ENCODE data around the gene ZFP90.

ZFP90 gene

GRCh38 chr16:68612996-68613395, 73.9 kb downstream of the ZFP90 start:
- H2AFZ ChIP-seq (ENCODE audit: low read depth, low read length, severe bottlenecking) = no peak overlapping the region

DNA sequence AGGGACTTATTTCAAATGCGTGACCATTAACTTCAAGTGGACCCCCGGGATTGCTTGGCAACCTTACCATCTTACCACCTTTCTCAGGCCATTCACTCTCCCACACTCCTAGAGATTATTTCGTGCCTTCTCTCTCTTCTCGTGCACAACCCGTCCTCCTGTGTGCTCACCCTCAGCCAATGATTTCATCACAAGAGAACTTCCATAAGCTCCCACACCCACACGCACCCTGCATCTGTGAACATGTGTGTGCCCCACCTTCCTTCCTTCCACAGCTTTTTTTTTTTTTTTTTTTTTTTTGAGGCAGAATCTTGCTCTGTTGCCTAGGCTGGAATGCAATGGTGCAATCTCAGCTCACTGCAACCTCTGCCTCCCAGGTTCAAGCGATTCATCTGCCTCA, 78.6 kb downstream of the ZFP90 start:
- no peak for TF ChIP-seq EZH2phosphoT487 (conservative IDR thresholded peaks at IDR 0.05; ENCODE audit: low read length)
- TF ChIP-seq, protein P1, sequence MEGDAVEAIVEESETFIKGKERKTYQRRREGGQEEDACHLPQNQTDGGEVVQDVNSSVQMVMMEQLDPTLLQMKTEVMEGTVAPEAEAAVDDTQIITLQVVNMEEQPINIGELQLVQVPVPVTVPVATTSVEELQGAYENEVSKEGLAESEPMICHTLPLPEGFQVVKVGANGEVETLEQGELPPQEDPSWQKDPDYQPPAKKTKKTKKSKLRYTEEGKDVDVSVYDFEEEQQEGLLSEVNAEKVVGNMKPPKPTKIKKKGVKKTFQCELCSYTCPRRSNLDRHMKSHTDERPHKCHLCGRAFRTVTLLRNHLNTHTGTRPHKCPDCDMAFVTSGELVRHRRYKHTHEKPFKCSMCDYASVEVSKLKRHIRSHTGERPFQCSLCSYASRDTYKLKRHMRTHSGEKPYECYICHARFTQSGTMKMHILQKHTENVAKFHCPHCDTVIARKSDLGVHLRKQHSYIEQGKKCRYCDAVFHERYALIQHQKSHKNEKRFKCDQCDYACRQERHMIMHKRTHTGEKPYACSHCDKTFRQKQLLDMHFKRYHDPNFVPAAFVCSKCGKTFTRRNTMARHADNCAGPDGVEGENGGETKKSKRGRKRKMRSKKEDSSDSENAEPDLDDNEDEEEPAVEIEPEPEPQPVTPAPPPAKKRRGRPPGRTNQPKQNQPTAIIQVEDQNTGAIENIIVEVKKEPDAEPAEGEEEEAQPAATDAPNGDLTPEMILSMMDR (IDR thresholded peaks at IDR 0.05; ENCODE audit: insufficient read depth, low read length, poor library complexity, severe bottlenecking) = no peak

More at GRCh38 chr16:68612996-68613395, 73.9 kb downstream of the ZFP90 start:
- H3K36me3 ChIP-seq (ENCODE audit: low read length) = no peaks in the 10 kb centered on the region
- no peak overlapping the region for H3K9ac ChIP-seq (ENCODE audit: low read length)
- no peaks in the 10 kb centered on the region for H3K9me2 ChIP-seq (replicated peaks; ENCODE audit: insufficient read depth, low read length)
- no peak for TF ChIP-seq EZH2phosphoT487 (conservative IDR thresholded peaks at IDR 0.05; ENCODE audit: low read length)
- TF ChIP-seq, protein P1 (IDR thresholded peaks at IDR 0.05; ENCODE audit: insufficient read depth, low read length, poor library complexity, severe bottlenecking) = no peak
- no peak overlapping the region for H3K4me3 ChIP-seq (ENCODE audit: insufficient read depth, low read length, poor library complexity, severe bottlenecking)
- 0 out of 2 replicates have a peak, but pooled peaks cover 10% of the 10 kb centered on the region for H3K9me3 ChIP-seq (ENCODE audit: insufficient read depth, low read length)
- no peak overlapping the region for H3K27ac ChIP-seq (ENCODE audit: low read depth, low read length)
- H3K79me2 ChIP-seq (ENCODE audit: insufficient read depth, low read length) = no peaks in the 10 kb centered on the region
- H3K4me2 ChIP-seq (ENCODE audit: low read depth, low read length, poor library complexity, severe bottlenecking) = no peak overlapping the region
- no peaks in the 10 kb centered on the region for H3F3A ChIP-seq (ENCODE audit: insufficient read depth)
- H4K20me1 ChIP-seq (ENCODE audit: low read depth, low read length) = no peaks in the 10 kb centered on the region
- H3K27me3 ChIP-seq (ENCODE audit: low read length) = no peaks in the 10 kb centered on the region

More for the DNA sequence above, 78.6 kb downstream of the ZFP90 start:
- Histone ChIP-seq H3K79me2 (ENCODE audit: insufficient read depth, low read length) (no peaks in the 10 kb centered on the region), H3K4me3 (ENCODE audit: insufficient read depth, low read length, poor library complexity, severe bottlenecking) (no peak overlapping the region), H3K4me2 (ENCODE audit: low read depth, low read length, poor library complexity, severe bottlenecking) (no peak overlapping the region), H3K9me3 (ENCODE audit: insufficient read depth, low read length) (0 out of 2 replicates have a peak, but pooled peaks cover 10% of the 10 kb centered on the region), H3F3A (ENCODE audit: insufficient read depth) (no peaks in the 10 kb centered on the region), H4K20me1 (ENCODE audit: low read depth, low read length) (no peaks in the 10 kb centered on the region), H3K27ac (ENCODE audit: low read depth, low read length) (no peak overlapping the region), H2AFZ (ENCODE audit: low read depth, low read length, severe bottlenecking) (no peak overlapping the region), H3K36me3 (ENCODE audit: low read length) (no peaks in the 10 kb centered on the region), H3K9me2 (replicated peaks; ENCODE audit: insufficient read depth, low read length) (no peaks in the 10 kb centered on the region), H3K9ac (ENCODE audit: low read length) (no peak overlapping the region), H3K27me3 (ENCODE audit: low read length) (no peaks in the 10 kb centered on the region)
